ENCODE data around the gene DIPK2B.

DNA sequence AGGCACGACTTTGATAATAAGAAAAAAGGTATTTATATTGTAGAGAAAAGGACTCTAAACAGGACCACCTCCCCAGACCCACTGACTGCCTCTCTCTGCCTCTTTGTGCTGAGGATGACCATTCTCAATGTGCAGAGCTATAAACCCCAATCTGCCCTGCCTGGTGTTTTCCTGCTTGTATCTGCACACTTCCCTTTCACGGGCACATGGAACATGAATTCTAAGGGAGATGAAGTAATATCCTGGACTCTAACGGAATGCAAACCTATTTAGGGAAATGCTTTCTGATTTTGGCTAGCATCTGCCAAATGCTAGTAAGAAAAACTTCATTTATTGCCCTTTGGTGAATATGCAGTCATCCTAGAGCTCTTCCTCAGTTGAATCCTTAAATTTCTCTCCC is 2.4 kb downstream of the DIPK2B start:
- TF ChIP-seq CTCF (conservative IDR thresholded peaks at IDR 0.05) (no peak), ZFX (IDR thresholded peaks at IDR 0.05) (no peak)
